IPS DF 6.9 (cell line): ENCODE measurements around the gene SMIM41.

Experiments used
- DNase-seq: peaks from one replicate; pipeline ENCODE4 v3.0.0-alpha.2; 2013; ENCODE audit warnings: low read depth, low spot score
- H3K27ac ChIP-seq: one replicate; pipeline ENCODE4 v1.5.1; 2013; ENCODE audit warnings: low read length, control low read depth
- H3K27me3 ChIP-seq: 2 replicates; pipeline ENCODE4 v1.6.1; 2013; ENCODE audit warnings: mild to moderate bottlenecking, low read length; ENCODE audit not compliant: control insufficient read depth, insufficient read depth
- H3K36me3 ChIP-seq: 2 replicates; pipeline ENCODE4 v1.6.1; 2013; ENCODE audit warnings: low read length; ENCODE audit not compliant: control insufficient read depth, insufficient read depth
- H3K4me1 ChIP-seq: 2 replicates; pipeline ENCODE4 v1.6.1; 2013; ENCODE audit warnings: low read length; ENCODE audit not compliant: control insufficient read depth, insufficient read depth
- H3K4me3 ChIP-seq: 2 replicates; pipeline ENCODE4 v1.5.1; 2013; ENCODE audit warnings: mild to moderate bottlenecking, low read length
- H3K9me3 ChIP-seq: 2 replicates; pipeline ENCODE4 v1.6.1; 2013; ENCODE audit warnings: low read length, inconsistent platforms; ENCODE audit not compliant: control insufficient read depth, insufficient read depth
- WGBS: extraction: QIAGEN DNeasy Blood & Tissue Kit; methylation state at CpG from one replicate; pipeline ENCODE4 v1.1.7; 2013; ENCODE audit warnings: mixed read lengths, missing lambda C conversion rate; ENCODE audit not compliant: insufficient read length, insufficient coverage; 5-methylcytosine and 5-hydroxymethylcytosine counted together

Gene SMIM41

GRCh38 chr12:52147964-52148463 lies 68.5 kb downstream of the SMIM41 start:
- Histone ChIP-seq H3K4me3 (no peak overlapping the region), H3K4me1 (peaks cover 9% of the 10 kb centered on the region), H3K27me3 (no peaks in the 10 kb centered on the region), H3K27ac (no peak overlapping the region), H3K9me3 (no peaks in the 10 kb centered on the region), H3K36me3 (no peaks in the 10 kb centered on the region)
- no CpG with 5 or more reads among the region's 10 CpGs for WGBS
- DNase-seq: no peak

- Histone ChIP-seq H3K27me3 (no peaks in the 10 kb centered on the region), H3K4me3 (no peak overlapping the region), H3K9me3 (no peaks in the 10 kb centered on the region), H3K4me1 (peaks cover 8% of the 10 kb centered on the region), H3K36me3 (no peaks in the 10 kb centered on the region), H3K27ac (no peak overlapping the region)
- WGBS: no CpG with 5 or more reads among the region's 14 CpGs
- no peak for DNase-seq
Measured at GRCh38 chr12:52148464-52149181, 69.1 kb downstream of the SMIM41 start.

GRCh38 chr12:52149182-52149641 lies 69.7 kb downstream of the SMIM41 start:
- H3K4me3 ChIP-seq: no peak overlapping the region
- WGBS: no CpG with 5 or more reads among the region's 6 CpGs

GRCh38 chr12:52149651-52150241 lies 70.2 kb downstream of the SMIM41 start:
- peaks cover 6% of the 10 kb centered on the region for H3K4me1 ChIP-seq
- H3K9me3 ChIP-seq: no peaks in the 10 kb centered on the region
- no peaks in the 10 kb centered on the region for H3K36me3 ChIP-seq
- no peak for DNase-seq
- H3K27me3 ChIP-seq: no peaks in the 10 kb centered on the region
- H3K4me3 ChIP-seq: no peak overlapping the region
- H3K27ac ChIP-seq: no peak overlapping the region
- WGBS: no CpG with 5 or more reads among the region's 5 CpGs

More at GRCh38 chr12:52149182-52149641, 69.7 kb downstream of the SMIM41 start:
- H3K9me3 ChIP-seq: no peaks in the 10 kb centered on the region
- no peak overlapping the region for H3K27ac ChIP-seq
- DNase-seq: no peak
- no peaks in the 10 kb centered on the region for H3K36me3 ChIP-seq
- peaks cover 6% of the 10 kb centered on the region for H3K4me1 ChIP-seq
- no peaks in the 10 kb centered on the region for H3K27me3 ChIP-seq

- Histone ChIP-seq H3K9me3 (no peaks in the 10 kb centered on the region), H3K27ac (no peak overlapping the region), H3K27me3 (no peaks in the 10 kb centered on the region), H3K4me3 (no peak overlapping the region), H3K4me1 (peaks cover 6% of the 10 kb centered on the region), H3K36me3 (no peaks in the 10 kb centered on the region)
- DNase-seq: no peak
- WGBS: no CpG with 5 or more reads among the region's 10 CpGs
Measured at GRCh38 chr12:52151153-52151836, 71.8 kb downstream of the SMIM41 start.

- peak overlapping the region; percentile 19; the same call in 1 of the 2 replicates for H3K4me3 ChIP-seq
- DNase-seq: no peak
Measured at GRCh38 chr12:52151837-52152783, 72.6 kb downstream of the SMIM41 start.

GRCh38 chr12:52152905-52153317 lies 73.4 kb downstream of the SMIM41 start:
- no CpG with 5 or more reads among the region's 5 CpGs for WGBS

More at GRCh38 chr12:52151837-52152783, 72.6 kb downstream of the SMIM41 start:
- no peaks in the 10 kb centered on the region for H3K27me3 ChIP-seq
- no peaks in the 10 kb centered on the region for H3K9me3 ChIP-seq
- H3K27ac ChIP-seq: no peak overlapping the region
- H3K36me3 ChIP-seq: no peaks in the 10 kb centered on the region
- WGBS: no CpG with 5 or more reads among the region's 63 CpGs
- H3K4me1 ChIP-seq: peaks cover 6% of the 10 kb centered on the region

GRCh38 chr12:52155048-52155868 lies 75.8 kb downstream of the SMIM41 start:
- H3K36me3 ChIP-seq: no peaks in the 10 kb centered on the region
- no CpG with 5 or more reads among the region's 8 CpGs for WGBS
- no peaks in the 10 kb centered on the region for H3K27me3 ChIP-seq
- H3K4me3 ChIP-seq: no peak overlapping the region
- no peak overlapping the region for H3K27ac ChIP-seq
- H3K4me1 ChIP-seq: no peaks in the 10 kb centered on the region
- H3K9me3 ChIP-seq: no peaks in the 10 kb centered on the region
- DNase-seq: no peak

More at GRCh38 chr12:52152905-52153317, 73.4 kb downstream of the SMIM41 start:
- Histone ChIP-seq H3K4me1 (peaks cover 6% of the 10 kb centered on the region), H3K4me3 (no peak overlapping the region), H3K36me3 (no peaks in the 10 kb centered on the region), H3K9me3 (no peaks in the 10 kb centered on the region), H3K27ac (no peak overlapping the region), H3K27me3 (no peaks in the 10 kb centered on the region)
- DNase-seq: no peak

GRCh38 chr12:52156311-52156710 lies 76.8 kb downstream of the SMIM41 start:
- Histone ChIP-seq H3K4me1 (no peaks in the 10 kb centered on the region), H3K27ac (no peak overlapping the region), H3K9me3 (no peaks in the 10 kb centered on the region), H3K4me3 (no peak overlapping the region), H3K27me3 (no peaks in the 10 kb centered on the region), H3K36me3 (no peaks in the 10 kb centered on the region)
- no peak for DNase-seq
- no CpG with 5 or more reads among the region's 4 CpGs for WGBS
